Testis (tissue), 3 donors: ENCODE data around the gene EPB41L2. TPM values are rescaled to one million over a fixed set of nuclear protein-coding genes. Genes with fewer than 3 reads are reported as not detected.

ENCODE experiments used
- DNase-seq: peaks from one replicate; pipeline ENCODE4 v3.0.0-alpha.2; 2019
- H3K27ac ChIP-seq, 2 donors: fragments of 200-600 bp; sonication (generic); one replicate each; pipeline ENCODE4 v1.5.1; 2019
- H3K27me3 ChIP-seq: fragments of 200-600 bp; sonication (generic); one replicate; pipeline ENCODE4 v1.5.1; 2019
- H3K36me3 ChIP-seq: fragments of 200-600 bp; sonication (generic); one replicate; pipeline ENCODE4 v1.5.1; 2017; ENCODE audit warnings: low read depth; ENCODE audit errors: missing control alignments
- H3K4me1 ChIP-seq: fragments of 200-600 bp; sonication (generic); one replicate; pipeline ENCODE4 v1.5.1; 2019
- H3K4me3 ChIP-seq, 2 donors: fragments of 200-600 bp; sonication (generic); one replicate each; pipeline ENCODE4 v1.5.1; 2017 to 2019
- H3K9me3 ChIP-seq: fragments of 200-600 bp; sonication (generic); one replicate; pipeline ENCODE4 v1.5.1; 2017
- POLR2A ChIP-seq: fragments of 450-650 bp; IDR thresholded peaks from one replicate; pipeline ENCODE4 v1.6.1; 2017; ENCODE audit warnings: antibody characterized with exemption, mild to moderate bottlenecking, moderate library complexity
- WGBS, 2 donors: methylation state at CpG; one replicate each; pipeline ENCODE4 v1.1.5; 2018; 5-methylcytosine and 5-hydroxymethylcytosine counted together
- intact Hi-C: fragments of 100-400 bp; cut with DNase I; formaldehyde crosslinking; loops from one replicate; pipeline ENCODE4 v1.15.1; 2023; ENCODE audit warnings: low total_unique reads
- polyA plus RNA-seq: library from polyadenylated mRNA; stranded (reverse); fragments of 350-450 nt; fragmentation: Illumina TruSeq; extraction: RNeasy Lipid Tissue Mini Kit (QIAGEN cat#74804); gene quantifications from one replicate; pipeline ENCODE4 v1.2.3, GENCODE V29; 2014; ENCODE audit warnings: low read depth, low replicate concordance; ENCODE audit not compliant: insufficient read depth
- total RNA-seq, 2 donors: library from RNA; depleted of rRNA; stranded (reverse); fragments of >200 nt; gene quantifications; one replicate each; pipeline ENCODE4 v1.2.3, GENCODE V29; 2016
- TF ChIP-seq, protein P1 (sequence below), 3 experiments: fragments of 450-650 bp in 2 of 3; fragments of 200-600 bp in 1 of 3; sonication (generic) in 1 of 3; IDR thresholded peaks; one replicate each; pipeline ENCODE4 v1.5.1; 2016 to 2019; ENCODE audit warnings: antibody characterized with exemption in 3 of 3, mild to moderate bottlenecking in 2 of 3, moderate library complexity in 1 of 3

The EPB41L2 gene
- total and polyA plus RNA-seq, 3 donors from 2014 or later: 131 to 206 (median 139) TPM

DNA sequence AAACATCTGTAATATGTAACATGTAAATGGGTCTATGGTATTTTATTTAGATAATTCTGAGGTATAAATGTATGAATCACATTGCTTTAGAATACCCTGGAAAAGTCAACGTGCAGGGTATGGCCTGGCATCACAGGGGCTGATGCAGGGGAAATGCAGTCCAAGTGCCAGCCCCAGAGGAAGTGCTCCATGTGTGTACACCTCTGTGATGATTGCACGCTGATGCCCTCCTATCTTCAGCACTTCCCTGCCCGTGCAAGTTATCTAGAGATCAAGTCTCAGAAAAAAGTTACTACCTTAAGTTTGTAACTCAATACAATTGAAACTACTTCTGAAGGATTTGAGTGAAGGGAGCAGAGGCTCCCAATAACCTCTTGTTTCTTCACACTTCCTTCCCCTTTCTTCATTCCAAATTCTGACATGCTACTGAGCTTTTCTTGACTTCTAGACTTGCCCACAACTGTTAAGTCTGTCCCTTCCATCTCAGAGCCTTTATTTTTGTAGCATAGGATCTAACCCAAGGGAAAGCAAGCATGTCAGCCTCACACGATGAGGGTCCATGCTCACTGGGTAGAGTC is 233.6 kb downstream of the EPB41L2 start:
- no peak for TF ChIP-seq POLR2A
- TF ChIP-seq, protein P1, sequence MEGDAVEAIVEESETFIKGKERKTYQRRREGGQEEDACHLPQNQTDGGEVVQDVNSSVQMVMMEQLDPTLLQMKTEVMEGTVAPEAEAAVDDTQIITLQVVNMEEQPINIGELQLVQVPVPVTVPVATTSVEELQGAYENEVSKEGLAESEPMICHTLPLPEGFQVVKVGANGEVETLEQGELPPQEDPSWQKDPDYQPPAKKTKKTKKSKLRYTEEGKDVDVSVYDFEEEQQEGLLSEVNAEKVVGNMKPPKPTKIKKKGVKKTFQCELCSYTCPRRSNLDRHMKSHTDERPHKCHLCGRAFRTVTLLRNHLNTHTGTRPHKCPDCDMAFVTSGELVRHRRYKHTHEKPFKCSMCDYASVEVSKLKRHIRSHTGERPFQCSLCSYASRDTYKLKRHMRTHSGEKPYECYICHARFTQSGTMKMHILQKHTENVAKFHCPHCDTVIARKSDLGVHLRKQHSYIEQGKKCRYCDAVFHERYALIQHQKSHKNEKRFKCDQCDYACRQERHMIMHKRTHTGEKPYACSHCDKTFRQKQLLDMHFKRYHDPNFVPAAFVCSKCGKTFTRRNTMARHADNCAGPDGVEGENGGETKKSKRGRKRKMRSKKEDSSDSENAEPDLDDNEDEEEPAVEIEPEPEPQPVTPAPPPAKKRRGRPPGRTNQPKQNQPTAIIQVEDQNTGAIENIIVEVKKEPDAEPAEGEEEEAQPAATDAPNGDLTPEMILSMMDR (IDR thresholded peaks at IDR 0.05): no peak
- Histone ChIP-seq H3K4me3 (no peak overlapping the region), H3K4me1 (no peaks in the 10 kb centered on the region), H3K27ac (no peak overlapping the region), H3K27me3 (no peaks in the 10 kb centered on the region), H3K36me3 (no peaks in the 10 kb centered on the region), H3K9me3 (no peaks in the 10 kb centered on the region)
- 68 to 80% methylated on average over 4 of the region's 4 CpGs for WGBS, 2 donors
- intact Hi-C loops: no loop called here
- DNase-seq: no peak

DNA sequence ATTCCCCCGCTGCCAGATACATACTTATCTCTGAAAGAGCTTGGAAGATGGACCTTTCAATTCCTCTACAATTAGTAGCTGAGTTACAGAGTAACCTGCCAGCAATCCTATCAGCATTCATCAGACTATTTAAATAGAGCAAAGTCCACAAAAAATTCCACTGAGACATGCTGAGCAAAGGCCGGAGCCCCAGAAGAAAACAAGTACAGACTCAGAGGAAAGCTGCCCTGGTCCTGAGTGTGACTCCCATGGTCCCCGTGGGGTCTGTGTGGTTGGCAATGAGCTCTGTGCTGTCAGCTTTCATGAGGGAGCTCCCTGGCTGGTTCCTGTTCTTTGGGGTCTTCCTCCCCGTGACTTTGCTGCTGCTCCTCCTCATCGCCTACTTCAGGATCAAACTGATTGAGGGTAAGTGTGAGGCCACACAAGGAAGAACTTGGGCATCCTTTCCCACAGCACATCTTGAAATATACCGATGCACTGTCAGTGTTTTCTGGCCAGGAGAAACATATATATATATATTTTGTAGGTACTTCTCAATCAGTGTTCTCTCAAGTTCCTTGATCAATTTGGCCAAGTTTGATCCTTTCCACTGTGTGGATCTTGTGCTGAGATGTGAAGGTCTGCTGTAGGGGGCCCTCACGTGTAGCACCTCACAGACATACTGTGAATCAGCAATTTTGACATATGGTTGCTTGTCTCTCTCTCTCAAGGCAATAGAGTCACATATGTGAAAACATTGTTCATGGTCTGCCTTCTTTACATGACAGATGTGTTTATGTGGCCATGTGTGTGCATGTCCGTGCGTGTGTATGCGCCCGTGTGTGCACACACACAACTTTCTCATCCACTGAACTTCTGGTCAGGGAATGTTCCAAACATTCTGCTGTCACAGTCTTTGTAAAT is 235.5 kb downstream of the EPB41L2 start, which contains the start of gene SMLR1:
Gene SMLR1, plus strand, starts transcription at position 160 of the 903 bp plus-strand sequence. Its CDS starts 8 bp downstream, at position 168.
- intact Hi-C loops: no loop called here
- H3K36me3 ChIP-seq: no peaks in the 10 kb centered on the region
- no peak within 1 kb of the TSS for H3K4me3 ChIP-seq
- no peak for DNase-seq
- no peaks in the 10 kb centered on the region for H3K9me3 ChIP-seq
- no peak for TF ChIP-seq POLR2A
- TF ChIP-seq, protein P1 (IDR thresholded peaks at IDR 0.05): no peak
- H3K27ac ChIP-seq: no peak within 1 kb of the TSS
- H3K4me1 ChIP-seq: no peaks in the 10 kb centered on the region
- WGBS, 2 donors: 67 to 74% methylated on average over 11 of the region's 11 CpGs
- H3K27me3 ChIP-seq: no peaks in the 10 kb centered on the region

GRCh38 chr6:130826442-130827246 is 236.4 kb downstream of the EPB41L2 start:
- Histone ChIP-seq H3K9me3 (no peaks in the 10 kb centered on the region), H3K27ac (no peak overlapping the region), H3K4me1 (no peaks in the 10 kb centered on the region), H3K4me3 (no peak overlapping the region), H3K27me3 (no peaks in the 10 kb centered on the region), H3K36me3 (no peaks in the 10 kb centered on the region)
- 85% methylated on average over 4 of the region's 4 CpGs for WGBS, 2 donors
- DNase-seq: no peak
- TF ChIP-seq POLR2A: no peak
- TF ChIP-seq, protein P1 (IDR thresholded peaks at IDR 0.05): no peak
- intact Hi-C loops: no loop called here

DNA sequence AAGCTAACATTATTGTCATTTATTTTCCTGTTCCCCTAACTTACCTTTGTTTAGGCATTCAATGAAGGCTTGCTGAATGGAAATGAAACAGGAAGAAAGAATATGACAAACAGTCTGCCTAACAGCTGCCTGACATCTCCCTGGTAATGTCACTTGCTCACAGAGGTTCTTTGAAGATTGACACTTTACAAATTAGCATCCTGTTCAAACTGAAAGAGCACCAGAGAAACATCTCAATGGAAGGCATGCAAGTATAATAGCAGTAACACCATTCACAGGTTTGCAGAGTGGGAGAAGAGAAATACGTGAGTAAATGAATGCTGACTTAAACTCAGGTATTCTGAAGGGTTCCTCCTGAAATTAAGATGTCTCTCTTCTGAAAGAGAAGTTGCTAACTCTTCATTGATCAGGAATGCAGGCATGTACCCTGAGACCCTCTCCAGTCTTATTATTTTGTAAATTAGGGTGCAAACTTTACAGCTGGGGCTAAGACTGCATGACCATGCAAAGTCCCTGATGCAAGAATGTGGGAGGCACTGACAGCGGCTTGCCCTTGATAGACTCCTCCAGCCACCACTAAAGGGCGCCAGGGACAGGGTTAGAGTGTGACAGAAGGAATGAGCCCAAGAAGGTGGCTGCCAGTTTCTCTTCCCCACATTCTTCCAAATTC is 237.1 kb downstream of the EPB41L2 start:
- intact Hi-C loops: no loop called here
- Histone ChIP-seq H3K4me1 (no peaks in the 10 kb centered on the region), H3K4me3 (no peak overlapping the region), H3K9me3 (no peaks in the 10 kb centered on the region), H3K27me3 (no peaks in the 10 kb centered on the region), H3K27ac (no peak overlapping the region), H3K36me3 (no peaks in the 10 kb centered on the region)
- 79 to 87% methylated on average over 3 of the region's 3 CpGs for WGBS, 2 donors
- DNase-seq: no peak
- no peak for TF ChIP-seq POLR2A
- TF ChIP-seq, protein P1 (IDR thresholded peaks at IDR 0.05): no peak
